Uterus (tissue), 4 donors: Measurements from ENCODE around the gene B3GALT2. TPM values are rescaled to one million over a fixed set of nuclear protein-coding genes. Genes with fewer than 3 reads are reported as not detected.
"Not testable (repeated sequence)": the region's sequence is repeated elsewhere in the genome, so short reads cannot be mapped to it uniquely, and the experiment has no call there.

Source experiments
- DNase-seq, 2 donors: peaks; one replicate each; pipeline ENCODE4 v3.0.0-alpha.2; 2019 to 2020
- H3K27ac ChIP-seq, 2 donors: fragments of 200-600 bp; sonication (generic); 1 replicate in 1 of 2; 2 replicates in 1 of 2; pipeline ENCODE4 v1.5.1; 2016 to 2018
- H3K27me3 ChIP-seq, 2 donors: fragments of 200-600 bp; sonication (generic); one replicate each; pipeline ENCODE4 v1.5.1; 2018 to 2019; ENCODE audit warnings: control low read depth in 1 of 2
- H3K36me3 ChIP-seq, 2 donors: fragments of 200-600 bp; sonication (generic); one replicate each; pipeline ENCODE4 v1.5.1; 2019; ENCODE audit warnings: control low read depth in 1 of 2
- H3K4me1 ChIP-seq, 2 donors: fragments of 200-600 bp; sonication (generic); one replicate each; pipeline ENCODE4 v1.5.1; 2018 to 2019; ENCODE audit warnings: control low read depth in 1 of 2
- H3K4me3 ChIP-seq, 2 donors: fragments of 200-600 bp; sonication (generic); 1 replicate in 1 of 2; 2 replicates in 1 of 2; pipeline ENCODE4 v1.5.1; 2018 to 2019; ENCODE audit warnings: mild to moderate bottlenecking in 1 of 2
- H3K9me3 ChIP-seq, 2 donors: fragments of 200-600 bp; sonication (generic); one replicate each; pipeline ENCODE4 v1.5.1; 2019; ENCODE audit warnings: control low read depth in 1 of 2
- CTCF ChIP-seq, 4 experiments: fragments of 200-600 bp in 2 of 4; fragments of 450-650 bp in 2 of 4; sonication (generic) in 2 of 4; IDR thresholded peaks; one replicate each; pipeline ENCODE4 v1.5.1; 2016 to 2019; ENCODE audit warnings: antibody characterized with exemption in 4 of 4, mild to moderate bottlenecking in 2 of 4, moderate library complexity in 1 of 4
- POLR2A ChIP-seq, 2 donors: fragments of 450-650 bp; IDR thresholded peaks; one replicate each; pipeline ENCODE4 v1.6.1; 2016; ENCODE audit warnings: antibody characterized with exemption in 2 of 2, mild to moderate bottlenecking in 1 of 2, moderate library complexity in 1 of 2
- intact Hi-C: fragments of 100-400 bp; cut with DNase I; formaldehyde crosslinking; loops from one replicate; pipeline ENCODE4 v1.15.1; 2023; ENCODE audit warnings: low total_unique reads
- total RNA-seq, 4 donors: library from RNA; depleted of rRNA in 3 of 4; stranded (reverse); fragments of >200 nt in 3 of 4; gene quantifications; one replicate each; pipeline versions ENCODE4 v1.1.0 to v1.2.4, GENCODE V29; 2014 to 2023
- donor health status: DM: yes; HTN: yes; CAD: no.

Gene B3GALT2
- total RNA-seq, 4 donors from 2014 or later, result 0.21 to 4.1 TPM; not detected in 2

DNA sequence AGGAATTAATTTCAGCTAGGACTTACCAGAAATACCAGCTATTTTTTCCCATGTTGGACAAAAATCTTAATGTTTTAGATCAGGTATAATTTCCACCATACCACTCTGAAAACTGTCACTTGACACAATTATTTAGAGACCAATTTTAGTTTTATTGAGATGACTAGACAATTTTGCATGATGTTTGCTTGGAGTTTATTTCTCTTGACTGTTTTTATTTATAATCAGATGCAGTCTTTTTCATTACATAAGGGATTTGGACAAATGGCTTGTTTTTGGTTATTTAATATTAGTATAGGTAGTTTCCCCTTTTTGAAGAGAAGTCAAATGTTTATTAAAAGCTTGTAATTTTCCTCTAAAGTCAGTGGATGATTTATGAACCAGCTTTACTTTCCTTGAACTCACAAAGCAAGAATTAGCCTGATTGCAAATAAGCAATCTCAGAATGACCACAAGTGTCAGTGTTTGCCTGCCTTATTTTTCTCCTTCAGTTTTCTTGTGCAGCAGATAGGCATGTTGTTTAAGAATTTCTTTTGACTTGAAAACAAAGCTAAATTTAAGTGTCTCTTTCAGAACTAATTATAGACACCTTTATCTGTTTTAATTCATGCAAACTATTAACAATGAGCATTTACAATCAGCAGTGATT lies 3.8 kb upstream of the B3GALT2 start:
- TF ChIP-seq CTCF (IDR thresholded peaks at IDR 0.05), result peak in 1 of 4 experiments; percentile 10
- TF ChIP-seq POLR2A (IDR thresholded peaks at IDR 0.05), result no peak

GRCh38 chr1:193189442-193190095 lies 3.2 kb upstream of the B3GALT2 start:
- intact Hi-C loops, result no loop called here
- DNase-seq, result no peak
- Histone ChIP-seq H3K9me3 (no peaks in the 10 kb centered on the region), H3K27me3 (no peaks in the 10 kb centered on the region), H3K27ac (no peak overlapping the region), H3K4me3 (no peak overlapping the region), H3K36me3 (no peaks in the 10 kb centered on the region), H3K4me1 (peaks cover 0 to 12% of the 10 kb centered on the region in 2 donors)
- TF ChIP-seq POLR2A (IDR thresholded peaks at IDR 0.05), result no peak
- TF ChIP-seq CTCF (IDR thresholded peaks at IDR 0.05), result no peak

More for the DNA sequence above, 3.8 kb upstream of the B3GALT2 start:
- H3K4me3 ChIP-seq, result no peak overlapping the region
- DNase-seq, result no peak
- H3K4me1 ChIP-seq, result peaks cover 0 to 7% of the 10 kb centered on the region in 2 donors
- intact Hi-C loops, result no loop called here
- no peaks in the 10 kb centered on the region for H3K27me3 ChIP-seq
- H3K9me3 ChIP-seq, result no peaks in the 10 kb centered on the region
- H3K36me3 ChIP-seq, result no peaks in the 10 kb centered on the region
- H3K27ac ChIP-seq, result no peak overlapping the region

GRCh38 chr1:193188915-193189314 lies 2.5 kb upstream of the B3GALT2 start:
- H3K36me3 ChIP-seq, H3K27ac ChIP-seq, intact Hi-C loops, H3K9me3 ChIP-seq, H3K27me3 ChIP-seq, H3K4me3 ChIP-seq, DNase-seq: not testable (repeated sequence)
- peaks cover 0 to 13% of the 10 kb centered on the region in 2 donors for H3K4me1 ChIP-seq

DNA sequence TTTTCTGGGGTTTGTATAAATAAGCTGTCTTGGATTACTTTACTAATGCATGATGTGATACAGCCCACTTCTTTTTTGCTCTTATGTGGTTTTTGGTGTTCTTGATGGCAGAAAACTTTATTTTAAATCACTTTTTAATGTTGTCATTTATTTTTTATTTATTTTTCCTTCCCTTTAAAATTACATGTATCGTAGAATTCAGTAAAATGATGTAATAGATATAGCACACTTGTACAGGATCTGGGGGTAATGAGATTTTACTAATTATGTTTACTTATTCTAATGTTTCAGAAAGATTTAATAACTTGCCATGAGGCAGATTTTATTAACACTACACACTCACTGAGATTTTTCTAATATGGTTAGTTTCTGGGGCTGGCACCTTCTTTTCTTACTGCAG lies 701 bp upstream of the B3GALT2 start:
- no peak overlapping the region for H3K27ac ChIP-seq
- H3K4me1 ChIP-seq, result peaks cover 0 to 17% of the 10 kb centered on the region in 2 donors
- H3K9me3 ChIP-seq, result no peaks in the 10 kb centered on the region
- no peaks in the 10 kb centered on the region for H3K27me3 ChIP-seq
- no peak for DNase-seq
- intact Hi-C loops, result no loop called here
- H3K4me3 ChIP-seq, result no peak overlapping the region
- TF ChIP-seq CTCF (IDR thresholded peaks at IDR 0.05), result no peak
- TF ChIP-seq POLR2A (IDR thresholded peaks at IDR 0.05), result no peak
- no peaks in the 10 kb centered on the region for H3K36me3 ChIP-seq

GRCh38 chr1:193185211-193185610 lies 1.2 kb downstream of the B3GALT2 start:
- Histone ChIP-seq H3K4me3 (no peak overlapping the region), H3K4me1 (peaks cover 0 to 17% of the 10 kb centered on the region in 2 donors)

More at GRCh38 chr1:193185211-193185610, 1.2 kb downstream of the B3GALT2 start:
- no peak for TF ChIP-seq POLR2A (IDR thresholded peaks at IDR 0.05)
- no peak for TF ChIP-seq CTCF (IDR thresholded peaks at IDR 0.05)
- no peaks in the 10 kb centered on the region for H3K36me3 ChIP-seq
- no peak for DNase-seq
- H3K27ac ChIP-seq, result no peak overlapping the region
- no peaks in the 10 kb centered on the region for H3K9me3 ChIP-seq
- intact Hi-C loops, result no loop called here
- no peaks in the 10 kb centered on the region for H3K27me3 ChIP-seq
